Measurements from ENCODE around the gene KDM4F.

DNA sequence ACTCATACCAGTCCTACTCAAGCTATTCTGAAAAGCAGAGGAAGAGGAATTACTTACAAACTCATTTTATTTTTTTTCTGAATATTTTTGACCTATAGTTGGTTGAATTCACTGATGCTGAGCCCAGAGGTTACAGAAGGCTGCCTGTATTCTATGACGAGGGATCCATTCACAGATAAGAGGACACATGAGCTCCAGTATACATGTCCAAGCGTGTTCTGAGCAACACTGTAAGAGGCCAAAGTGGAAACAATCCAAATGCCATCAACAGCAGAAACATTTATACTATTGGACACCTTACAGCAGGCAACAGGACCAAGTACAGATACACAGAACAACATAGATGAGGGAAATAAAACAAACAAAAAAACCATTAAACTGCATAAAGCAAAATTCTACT lies 13.9 kb upstream of the KDM4F start:
- no peak for TF ChIP-seq CTCF (IDR thresholded peaks at IDR 0.05)
- TF ChIP-seq POLR2A (IDR thresholded peaks at IDR 0.05), result no peak
